ENCODE results near the gene TMEM86B.

The TMEM86B gene

DNA sequence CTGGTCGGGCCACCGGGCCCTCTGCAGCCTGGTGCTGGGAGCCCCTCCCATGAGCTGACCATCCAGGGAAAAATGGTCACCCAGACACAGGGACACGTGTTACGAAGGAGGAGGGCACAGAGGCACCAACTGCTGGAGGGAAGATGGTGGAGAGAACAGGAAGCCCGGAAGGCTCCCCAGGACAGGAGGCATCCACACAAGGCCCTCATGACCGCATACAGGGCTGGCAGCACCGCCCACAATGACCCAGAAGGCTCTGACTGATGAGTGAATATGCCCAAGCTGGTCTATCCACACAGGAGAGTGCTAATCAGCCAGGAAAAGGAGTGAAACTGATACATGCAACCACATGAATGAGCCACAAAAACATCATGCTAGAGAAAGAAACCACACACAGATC, 14.0 kb upstream of the TMEM86B start:
- Histone ChIP-seq H4K20me1 (ENCODE audit: control insufficient read depth, insufficient read depth, low read depth, low read length) (peaks cover 12% of the 10 kb centered on the region; the same call in 1 of the 2 replicates), H3K36me3 (ENCODE audit: control insufficient read depth, low read length) (peaks cover 95% of the 10 kb centered on the region)
- TF ChIP-seq, protein P1, sequence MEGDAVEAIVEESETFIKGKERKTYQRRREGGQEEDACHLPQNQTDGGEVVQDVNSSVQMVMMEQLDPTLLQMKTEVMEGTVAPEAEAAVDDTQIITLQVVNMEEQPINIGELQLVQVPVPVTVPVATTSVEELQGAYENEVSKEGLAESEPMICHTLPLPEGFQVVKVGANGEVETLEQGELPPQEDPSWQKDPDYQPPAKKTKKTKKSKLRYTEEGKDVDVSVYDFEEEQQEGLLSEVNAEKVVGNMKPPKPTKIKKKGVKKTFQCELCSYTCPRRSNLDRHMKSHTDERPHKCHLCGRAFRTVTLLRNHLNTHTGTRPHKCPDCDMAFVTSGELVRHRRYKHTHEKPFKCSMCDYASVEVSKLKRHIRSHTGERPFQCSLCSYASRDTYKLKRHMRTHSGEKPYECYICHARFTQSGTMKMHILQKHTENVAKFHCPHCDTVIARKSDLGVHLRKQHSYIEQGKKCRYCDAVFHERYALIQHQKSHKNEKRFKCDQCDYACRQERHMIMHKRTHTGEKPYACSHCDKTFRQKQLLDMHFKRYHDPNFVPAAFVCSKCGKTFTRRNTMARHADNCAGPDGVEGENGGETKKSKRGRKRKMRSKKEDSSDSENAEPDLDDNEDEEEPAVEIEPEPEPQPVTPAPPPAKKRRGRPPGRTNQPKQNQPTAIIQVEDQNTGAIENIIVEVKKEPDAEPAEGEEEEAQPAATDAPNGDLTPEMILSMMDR (IDR thresholded peaks at IDR 0.05; ENCODE audit: low read depth, low read length, poor library complexity, severe bottlenecking): no peak
- no peak for TF ChIP-seq EZH2phosphoT487 (IDR thresholded peaks at IDR 0.05; ENCODE audit: borderline replicate concordance, low read length)

GRCh38 chr19:55241935-55242464, 13.4 kb upstream of the TMEM86B start:
- Histone ChIP-seq H3K4me2 (ENCODE audit: low read length) (no peak overlapping the region), H4K20me1 (ENCODE audit: control insufficient read depth, insufficient read depth, low read depth, low read length) (peaks cover 9% of the 10 kb centered on the region; the same call in 1 of the 2 replicates), H3K36me3 (ENCODE audit: control insufficient read depth, low read length) (peaks cover 95% of the 10 kb centered on the region), H3K4me3 (ENCODE audit: low read length) (no peak overlapping the region), H3K4me1 (ENCODE audit: control insufficient read depth, low read length) (no peaks in the 10 kb centered on the region), H3K9me2 (replicated peaks; ENCODE audit: control insufficient read depth, low read length) (no peaks in the 10 kb centered on the region), H3K79me2 (ENCODE audit: control insufficient read depth, low read length) (peaks cover 40% of the 10 kb centered on the region), H3K27me3 (ENCODE audit: control insufficient read depth, low read length) (no peaks in the 10 kb centered on the region), H3K9me3 (ENCODE audit: control insufficient read depth, insufficient read depth, low read length) (no peaks in the 10 kb centered on the region), H3K27ac (ENCODE audit: low read depth, low read length) (no peak overlapping the region), H3F3A (ENCODE audit: control insufficient read depth, insufficient read depth) (no peaks in the 10 kb centered on the region)
- TF ChIP-seq EZH2phosphoT487 (IDR thresholded peaks at IDR 0.05; ENCODE audit: borderline replicate concordance, low read length): no peak
- TF ChIP-seq, protein P1 (IDR thresholded peaks at IDR 0.05; ENCODE audit: low read depth, low read length, poor library complexity, severe bottlenecking): no peak

More for the DNA sequence above, 14.0 kb upstream of the TMEM86B start:
- Histone ChIP-seq H3F3A (ENCODE audit: control insufficient read depth, insufficient read depth) (no peaks in the 10 kb centered on the region), H3K4me3 (ENCODE audit: low read length) (no peak overlapping the region), H3K27ac (ENCODE audit: low read depth, low read length) (no peak overlapping the region), H3K9me3 (ENCODE audit: control insufficient read depth, insufficient read depth, low read length) (no peaks in the 10 kb centered on the region), H3K4me2 (ENCODE audit: low read length) (no peak overlapping the region), H3K4me1 (ENCODE audit: control insufficient read depth, low read length) (no peaks in the 10 kb centered on the region), H3K9me2 (replicated peaks; ENCODE audit: control insufficient read depth, low read length) (no peaks in the 10 kb centered on the region), H3K27me3 (ENCODE audit: control insufficient read depth, low read length) (no peaks in the 10 kb centered on the region), H3K79me2 (ENCODE audit: control insufficient read depth, low read length) (peaks cover 45% of the 10 kb centered on the region)

GRCh38 chr19:55241143-55241934, 12.8 kb upstream of the TMEM86B start:
- no peak overlapping the region for H3K4me3 ChIP-seq (ENCODE audit: low read length)
- no peaks in the 10 kb centered on the region for H3F3A ChIP-seq (ENCODE audit: control insufficient read depth, insufficient read depth)
- peaks cover 95% of the 10 kb centered on the region for H3K36me3 ChIP-seq (ENCODE audit: control insufficient read depth, low read length)
- no peaks in the 10 kb centered on the region for H3K4me1 ChIP-seq (ENCODE audit: control insufficient read depth, low read length)
- no peaks in the 10 kb centered on the region for H3K27me3 ChIP-seq (ENCODE audit: control insufficient read depth, low read length)
- TF ChIP-seq, protein P1 (IDR thresholded peaks at IDR 0.05; ENCODE audit: low read depth, low read length, poor library complexity, severe bottlenecking): no peak
- no peak for TF ChIP-seq EZH2phosphoT487 (IDR thresholded peaks at IDR 0.05; ENCODE audit: borderline replicate concordance, low read length)
- no peaks in the 10 kb centered on the region for H3K9me2 ChIP-seq (replicated peaks; ENCODE audit: control insufficient read depth, low read length)
- H3K4me2 ChIP-seq (ENCODE audit: low read length): no peak overlapping the region
- H3K79me2 ChIP-seq (ENCODE audit: control insufficient read depth, low read length): peaks cover 38% of the 10 kb centered on the region
- H4K20me1 ChIP-seq (ENCODE audit: control insufficient read depth, insufficient read depth, low read depth, low read length): peaks cover 10% of the 10 kb centered on the region; the same call in 1 of the 2 replicates
- no peaks in the 10 kb centered on the region for H3K9me3 ChIP-seq (ENCODE audit: control insufficient read depth, insufficient read depth, low read length)
- H3K27ac ChIP-seq (ENCODE audit: low read depth, low read length): no peak overlapping the region
